H1 (cell line): ENCODE data around the gene TMEM18. TPM values are rescaled to one million over a fixed set of nuclear protein-coding genes. Genes with fewer than 3 reads are reported as not detected.

Experiments used
- CTCF ChIA-PET: fragments of 300-600 bp; sonication (Branson Sonifier 250); formaldehyde crosslinking; loops from one replicate; lab custom pipeline; 2021; ENCODE audit not compliant: partially characterized antibody; lab: Charles Lee
- POLR2A ChIA-PET: fragments of 300-600 bp; sonication (Branson Sonifier 250); formaldehyde crosslinking; loops from one replicate; lab custom pipeline; 2021; ENCODE audit warnings: inconsistent platforms; ENCODE audit not compliant: partially characterized antibody; lab: Charles Lee
- DNase-seq, 2 experiments: peaks; one replicate each; pipeline versions ENCODE4 v3.0.0 to v3.0.0-alpha.2; 2010 to 2022; ENCODE audit warnings: low spot score in 2 of 2, low read depth in 1 of 2, mixed read lengths in 1 of 2
- FAIRE-seq: peaks from 2 replicates; lab custom pipeline; 2011; peaks lifted over from hg19 to GRCh38; lab: Jason Lieb, UNC
- H2AFZ ChIP-seq: 2 replicates; pipeline ENCODE4 v1.8.1; 2012; ENCODE audit warnings: low read length, inconsistent platforms
- H2AK5ac ChIP-seq: 2 replicates; pipeline ENCODE4 v1.6.1; 2013; ENCODE audit warnings: low read depth, low read length
- H2BK120ac ChIP-seq: replicated peaks from 2 replicates; pipeline ENCODE3; 2013; ENCODE audit warnings: low read depth, low read length, inconsistent platforms
- H2BK12ac ChIP-seq: 2 replicates; pipeline ENCODE4 v1.6.1; 2013; ENCODE audit warnings: low read depth, low read length
- H2BK15ac ChIP-seq: 2 replicates; pipeline ENCODE4 v1.6.1; 2013; ENCODE audit warnings: low read length
- H2BK20ac ChIP-seq: 2 replicates; pipeline ENCODE4 v1.6.1; 2013; ENCODE audit warnings: low read length
- H2BK5ac ChIP-seq: 2 replicates; pipeline ENCODE4 v1.6.1; 2013; ENCODE audit warnings: low read depth, low read length
- H3K14ac ChIP-seq: 2 replicates; pipeline ENCODE4 v1.6.1; 2013; ENCODE audit warnings: inconsistent platforms; ENCODE audit not compliant: insufficient read length
- H3K18ac ChIP-seq: 2 replicates; pipeline ENCODE4 v1.6.1; 2013; ENCODE audit warnings: low read length; ENCODE audit errors: extremely low read depth
- H3K23ac ChIP-seq: 2 replicates; pipeline ENCODE4 v1.6.1; 2013; ENCODE audit warnings: inconsistent platforms; ENCODE audit not compliant: insufficient read length
- H3K23me2 ChIP-seq: 2 replicates; pipeline ENCODE4 v1.6.1; 2013; ENCODE audit warnings: low read depth, low read length
- H3K27ac ChIP-seq: 2 replicates; pipeline ENCODE4 v1.6.1; 2011; ENCODE audit warnings: low read depth, low read length, inconsistent platforms
- H3K27me3 ChIP-seq, 4 experiments: replicated peaks in 1 of 4; 1 replicate in 1 of 4; 2 replicates in 3 of 4; pipeline versions ENCODE4 v1.6.1 to v1.8.1; 2011 to 2013; ENCODE audit warnings: low read length in 3 of 4, mild to moderate bottlenecking in 3 of 4, inconsistent platforms in 2 of 4, mixed read lengths in 2 of 4, moderate library complexity in 1 of 4; ENCODE audit not compliant: control insufficient read depth in 3 of 4, insufficient read depth in 3 of 4; ENCODE audit errors: extremely low read depth in 1 of 4
- H3K36me3 ChIP-seq, 4 experiments: 2 replicates each; pipeline versions ENCODE4 v1.6.1 to v1.8.1; 2011 to 2013; ENCODE audit warnings: mild to moderate bottlenecking in 4 of 4, low read length in 3 of 4, moderate library complexity in 2 of 4, control low read depth in 1 of 4, inconsistent platforms in 1 of 4; ENCODE audit not compliant: insufficient read depth in 4 of 4, control insufficient read depth in 2 of 4
- H3K4ac ChIP-seq: replicated peaks from 2 replicates; pipeline ENCODE3; 2013; ENCODE audit warnings: low read length, low read depth, mixed read lengths, inconsistent platforms; ENCODE audit not compliant: insufficient read length
- H3K4me1 ChIP-seq, 4 experiments: replicated peaks in 1 of 4; 1 replicate in 1 of 4; 2 replicates in 3 of 4; pipeline versions ENCODE4 v1.6.1 to v1.8.1; 2011 to 2013; ENCODE audit warnings: low read length in 3 of 4, inconsistent platforms in 2 of 4, mixed read lengths in 1 of 4; ENCODE audit not compliant: insufficient read depth in 4 of 4, control insufficient read depth in 3 of 4
- H3K4me2 ChIP-seq, 2 experiments: 2 replicates each; pipeline versions ENCODE4 v1.6.1 to v1.8.1; 2011 to 2013; ENCODE audit warnings: low read depth in 2 of 2, low read length in 2 of 2, control low read depth in 1 of 2, inconsistent platforms in 1 of 2, mild to moderate bottlenecking in 1 of 2; ENCODE audit not compliant: insufficient read depth in 1 of 2
- H3K4me3 ChIP-seq, 4 experiments: fragments of 200-600, 300-600 bp in 1 of 4; sonication (generic), shearing (Covaris generic), sonication (Bioruptor Twin) in 1 of 4; 2 replicates each; pipeline versions ENCODE4 v1.5.1 to v1.8.1; 2011 to 2016; ENCODE audit warnings: low read length in 4 of 4, low read depth in 3 of 4, control low read depth in 2 of 4, inconsistent platforms in 2 of 4, mild to moderate bottlenecking in 2 of 4, mixed read lengths in 1 of 4, moderate library complexity in 1 of 4; ENCODE audit not compliant: insufficient read depth in 2 of 4; ENCODE audit errors: extremely low read depth in 1 of 4
- H3K56ac ChIP-seq: replicated peaks from 2 replicates; pipeline ENCODE3; 2013; ENCODE audit warnings: low read depth, mild to moderate bottlenecking, mixed read lengths, low read length, inconsistent platforms; ENCODE audit not compliant: insufficient read length
- H3K79me1 ChIP-seq: 2 replicates; pipeline ENCODE4 v1.6.1; 2013; ENCODE audit warnings: low read depth, low read length, control low read depth
- H3K79me2 ChIP-seq, 2 experiments: 2 replicates each; pipeline versions ENCODE4 v1.6.1 to v1.8.1; 2012 to 2013; ENCODE audit warnings: low read length in 2 of 2, mild to moderate bottlenecking in 2 of 2, inconsistent platforms in 1 of 2; ENCODE audit not compliant: insufficient read depth in 2 of 2, control insufficient read depth in 1 of 2
- H3K9ac ChIP-seq, 4 experiments: replicated peaks in 1 of 4; 1 replicate in 1 of 4; 2 replicates in 3 of 4; pipeline versions ENCODE4 v1.6.1 to v1.8.1; 2011 to 2013; ENCODE audit warnings: low read depth in 3 of 4, low read length in 3 of 4, control low read depth in 2 of 4, mild to moderate bottlenecking in 2 of 4, moderate library complexity in 2 of 4, inconsistent platforms in 1 of 4; ENCODE audit errors: extremely low read depth in 1 of 4
- H3K9me3 ChIP-seq, 2 experiments: 2 replicates each; pipeline versions ENCODE4 v1.6.1 to v1.8.1; 2012 to 2013; ENCODE audit warnings: mild to moderate bottlenecking in 2 of 2, moderate library complexity in 2 of 2, control low read depth in 1 of 2, inconsistent platforms in 1 of 2, low read depth in 1 of 2, low read length in 1 of 2, mixed read lengths in 1 of 2; ENCODE audit not compliant: insufficient read depth in 2 of 2
- H4K20me1 ChIP-seq, 2 experiments: replicated peaks in 1 of 2; 2 replicates each; pipeline versions ENCODE3 to v1.8.1; 2011 to 2013; ENCODE audit warnings: inconsistent platforms in 2 of 2, low read length in 2 of 2, mild to moderate bottlenecking in 1 of 2; ENCODE audit not compliant: insufficient read depth in 2 of 2, control insufficient read depth in 1 of 2
- H4K5ac ChIP-seq: 2 replicates; pipeline ENCODE4 v1.6.1; 2013; ENCODE audit warnings: low read length, low read depth, mixed read lengths, inconsistent platforms; ENCODE audit not compliant: insufficient read length
- H4K8ac ChIP-seq: 2 replicates; pipeline ENCODE4 v1.8.0; 2013; ENCODE audit warnings: mild to moderate bottlenecking, moderate library complexity, low read length, inconsistent platforms; ENCODE audit not compliant: insufficient read depth; ENCODE audit errors: extremely low read depth
- H4K91ac ChIP-seq: replicated peaks from 2 replicates; pipeline ENCODE3; 2013; ENCODE audit warnings: low read length, mixed read lengths, inconsistent platforms; ENCODE audit not compliant: insufficient read length
- GABPA ChIP-seq: IDR thresholded peaks from 2 replicates; pipeline ENCODE4 v1.6.1; 2011; ENCODE audit warnings: mild to moderate bottlenecking, low read length, moderate library complexity, borderline replicate concordance; ENCODE audit not compliant: insufficient read depth
- POLR2A ChIP-seq, 2 experiments: IDR thresholded peaks; 1 replicate in 1 of 2; 2 replicates in 1 of 2; pipeline ENCODE4 v1.6.1; 2011; ENCODE audit warnings: low read depth in 2 of 2, low read length in 2 of 2, mild to moderate bottlenecking in 2 of 2; ENCODE audit errors: control extremely low read depth in 1 of 2
- POLR2AphosphoS5 ChIP-seq: IDR thresholded peaks from 2 replicates; pipeline ENCODE4 v1.6.1; 2011; ENCODE audit warnings: low read depth, low read length
- RAD21 ChIP-seq, 2 experiments: IDR thresholded peaks in 1 of 2; conservative IDR thresholded peaks in 1 of 2; 2 replicates each; pipeline ENCODE4 v1.6.1; 2011; ENCODE audit warnings: low read depth in 2 of 2, low read length in 2 of 2, improper control_type of control experiment in 1 of 2, inconsistent platforms in 1 of 2, mild to moderate bottlenecking in 1 of 2, moderate library complexity in 1 of 2
- TBP ChIP-seq: IDR thresholded peaks from 2 replicates; pipeline ENCODE4 v1.6.1; 2011; ENCODE audit warnings: low read depth, low read length, improper control_type of control experiment
- WGBS, 2 experiments: shearing (Covaris generic) in 1 of 2; methylation state at CpG; one replicate each; pipeline versions ENCODE4 v1.1.6 to v1.1.7; 2013 to 2015; ENCODE audit warnings: low lambda C conversion rate in 2 of 2, mixed read lengths in 2 of 2, inconsistent platforms in 1 of 2, low coverage in 1 of 2, missing lambda C conversion rate in 1 of 2; ENCODE audit not compliant: insufficient replicate concordance in 2 of 2, insufficient coverage in 1 of 2, insufficient read length in 1 of 2; ENCODE audit errors: extremely low coverage in 1 of 2, missing lambda C conversion rate in 1 of 2; 5-methylcytosine and 5-hydroxymethylcytosine counted together
- polyA plus RNA-seq, 7 experiments: library from polyadenylated mRNA; depleted of rRNA in 3 of 7; stranded (reverse) in 5 of 7; unstranded in 2 of 7; fragments of >200 nt in 5 of 7; fragments of 200-250 nt in 2 of 7; gene quantifications; 1 replicate in 5 of 7; 2 replicates in 1 of 7; 4 replicates in 1 of 7; pipeline versions ENCODE4 v1.2.1 to v1.2.3, GENCODE V29; 2011 to 2013; ENCODE audit warnings: missing spikeins in 2 of 7, mixed read lengths in 2 of 7
- total RNA-seq: library from RNA; stranded (reverse); fragmentation: NEBNext Ultra II Directional; extraction: Animal tissue kit (Norgen Biotek cat#: 25700); gene quantifications from 2 replicates; pipeline ENCODE4 v1.2.1, GENCODE V29; 2021
- TF ChIP-seq, protein P1 (sequence below): IDR thresholded peaks from 2 replicates; pipeline ENCODE4 v1.6.1; 2012; ENCODE audit warnings: inconsistent platforms

Gene TMEM18
- total and polyA plus RNA-seq, 2 of the 8 experiments (the other 6 are each of a cell fraction or from before 2014, with no cell fraction given), result 22.4 to 27.1 TPM

DNA sequence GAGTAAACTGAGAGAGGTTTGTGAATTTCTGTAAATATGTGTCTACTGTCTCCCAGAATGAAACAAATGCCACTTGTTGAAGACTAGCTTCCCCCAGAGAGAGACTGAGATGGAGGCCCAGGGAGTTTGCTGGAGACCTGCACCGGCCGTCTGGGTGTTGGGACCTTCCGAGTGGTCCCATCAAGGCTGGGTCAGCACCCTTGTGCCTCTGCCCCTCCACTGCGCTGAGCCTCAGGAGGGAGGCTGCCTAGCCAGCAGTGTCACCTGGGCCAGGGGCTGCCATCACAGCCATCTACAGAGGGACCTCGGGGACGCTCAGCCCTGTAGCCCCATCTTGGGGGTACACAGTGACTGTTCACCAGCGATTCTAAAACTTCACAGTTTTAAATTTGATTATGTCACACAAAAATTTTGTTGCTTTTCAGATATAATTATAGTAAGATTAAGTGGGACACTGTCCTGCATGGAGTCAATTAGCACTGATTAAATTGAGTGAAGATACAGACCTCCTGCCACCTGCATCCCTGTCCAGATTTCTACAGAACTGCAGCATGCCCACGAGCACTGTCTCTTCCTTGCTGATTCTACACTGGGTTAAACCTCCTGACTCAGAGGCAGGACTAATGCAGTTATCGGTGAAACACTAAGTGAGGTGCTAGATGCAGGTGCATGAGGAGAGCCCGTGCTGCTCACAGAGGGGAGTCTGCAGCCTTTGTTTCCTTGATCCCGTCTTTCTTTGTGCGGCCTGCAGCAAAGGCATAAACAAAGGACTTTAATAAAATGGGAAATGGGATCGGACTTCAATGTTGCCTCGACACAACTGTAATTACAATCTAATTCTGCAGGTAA, 50.5 kb downstream of the TMEM18 start:
- no peak overlapping the region for H3K27ac ChIP-seq
- no peaks in the 10 kb centered on the region for H3K23me2 ChIP-seq
- no peak overlapping the region for H4K5ac ChIP-seq
- H2AK5ac ChIP-seq, result no peak overlapping the region
- DNase-seq, result peak in 1 of 2 experiments; percentile 34
- POLR2A ChIA-PET, result no interaction called here
- no peak overlapping the region for H3K9ac ChIP-seq
- no peaks in the 10 kb centered on the region for H3K79me2 ChIP-seq
- H3K27me3 ChIP-seq, result no peaks in the 10 kb centered on the region
- no peak overlapping the region for H4K8ac ChIP-seq
- no peak overlapping the region for H2BK120ac ChIP-seq
- peaks cover 0 to 3% (median 0%) of the 10 kb centered on the region in 4 experiments; a peak in 1 of 7 replicates for H3K4me1 ChIP-seq
- H4K91ac ChIP-seq, result no peak overlapping the region
- H3K14ac ChIP-seq, result no peak overlapping the region
- H4K20me1 ChIP-seq, result no peaks in the 10 kb centered on the region
- H3K56ac ChIP-seq, result no peak overlapping the region
- TF ChIP-seq POLR2AphosphoS5, result no peak
- TF ChIP-seq GABPA, result no peak
- no peak for TF ChIP-seq POLR2A (IDR thresholded peaks at IDR 0.05; ENCODE audit: control extremely low read depth in 1 of 2, low read depth in 2 of 2, low read length in 2 of 2)
- TF ChIP-seq, protein P1, sequence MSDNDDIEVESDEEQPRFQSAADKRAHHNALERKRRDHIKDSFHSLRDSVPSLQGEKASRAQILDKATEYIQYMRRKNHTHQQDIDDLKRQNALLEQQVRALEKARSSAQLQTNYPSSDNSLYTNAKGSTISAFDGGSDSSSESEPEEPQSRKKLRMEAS, result no peak
- no peak for TF ChIP-seq TBP
- TF ChIP-seq RAD21 (IDR thresholded peaks at IDR 0.05 in 1 of 2, conservative IDR thresholded peaks at IDR 0.05 in 1 of 2; ENCODE audit: low read depth in 2 of 2, low read length in 2 of 2), result no peak
- TF ChIP-seq, all 59 proteins: peak for 0
- no peak overlapping the region for H2BK20ac ChIP-seq
- WGBS, 2 experiments, result 83% methylated on average over 14 of the region's 14 CpGs; no CpG with 5 or more reads in 1 of the 2 experiments
- no peak overlapping the region; a peak in 1 of 4 replicates for H3K4me2 ChIP-seq
- no peak overlapping the region for H3K4me3 ChIP-seq
- no peak for FAIRE-seq
- no peak overlapping the region for H2AFZ ChIP-seq
- no peak overlapping the region for H2BK15ac ChIP-seq
- no peak overlapping the region for H2BK5ac ChIP-seq
- no peaks in the 10 kb centered on the region for H3K9me3 ChIP-seq
- CTCF ChIA-PET, result no interaction called here
- no peak overlapping the region for H3K23ac ChIP-seq
- H3K79me1 ChIP-seq, result no peaks in the 10 kb centered on the region
- H3K36me3 ChIP-seq, result no peaks in the 10 kb centered on the region
- H2BK12ac ChIP-seq, result no peak overlapping the region
- H3K18ac ChIP-seq, result no peak overlapping the region
- no peak overlapping the region for H3K4ac ChIP-seq
